Activated CD4-positive, CD25-positive, alpha-beta regulatory T cell treated with anti-CD3 and anti-CD28 coated beads, Interleukin-2, amount 50 U/mL, for 72 hours (primary cell): ENCODE results near the gene CCDC15.

ENCODE experiments used
- DNase-seq: peaks from one replicate; pipeline ENCODE4 v3.0.0; 2021

The CCDC15 gene

DNA sequence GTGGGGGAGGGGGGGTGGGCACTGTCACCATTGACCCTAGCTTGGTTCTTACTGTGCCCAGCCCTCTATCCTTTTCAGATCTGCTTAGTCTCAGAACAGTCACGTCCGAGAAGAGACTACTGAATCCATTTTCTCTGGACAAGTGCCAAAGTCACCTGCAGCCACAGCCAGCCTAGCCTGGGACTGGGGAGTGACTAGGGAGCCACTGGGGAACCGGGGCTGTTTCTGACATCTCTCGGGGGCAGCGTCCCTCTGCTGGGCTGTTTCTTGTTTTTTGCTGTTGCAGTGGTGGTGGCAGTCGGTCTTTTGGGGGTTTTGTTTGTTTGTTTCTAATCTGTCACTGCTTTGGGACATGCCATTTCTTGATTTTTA, 117.8 kb downstream of the CCDC15 start:
- DNase-seq = no peak

DNA sequence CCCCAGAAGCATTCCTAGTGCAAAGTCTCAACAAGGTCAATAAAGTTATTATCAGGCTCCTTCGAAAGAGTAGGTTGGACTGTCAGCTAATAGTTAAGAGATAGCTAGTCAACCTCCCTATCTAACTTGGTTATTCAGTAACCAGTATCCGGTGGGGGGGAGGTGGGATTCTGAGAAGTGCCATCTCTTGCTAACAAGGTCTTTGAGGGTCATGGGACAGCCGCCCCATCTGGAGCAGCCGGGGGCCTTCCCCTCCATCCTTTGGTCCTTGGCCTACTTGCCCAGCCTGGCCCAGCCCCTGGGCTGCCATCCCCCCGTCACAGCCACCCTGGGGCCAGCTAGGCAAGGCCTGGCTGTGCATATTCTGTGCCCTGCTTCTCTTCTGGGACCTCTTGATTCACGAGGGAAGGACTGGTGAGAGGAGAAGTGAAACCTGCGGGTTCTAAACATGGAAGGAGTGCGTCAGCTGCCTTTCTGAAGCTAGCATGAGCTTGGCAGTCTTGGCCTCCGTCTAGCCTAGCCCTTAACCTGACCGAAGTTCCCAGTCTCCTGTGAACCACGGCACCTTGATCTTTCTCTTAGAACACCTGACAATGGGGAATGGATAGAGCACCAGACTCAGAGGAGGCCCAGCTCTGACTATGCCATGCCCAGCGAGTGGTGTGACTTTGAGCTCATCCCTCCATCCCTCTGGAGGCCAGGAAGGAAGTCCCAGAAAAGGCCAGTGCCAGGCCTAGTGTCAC, 118.4 kb downstream of the CCDC15 start:
- no peak for DNase-seq

DNA sequence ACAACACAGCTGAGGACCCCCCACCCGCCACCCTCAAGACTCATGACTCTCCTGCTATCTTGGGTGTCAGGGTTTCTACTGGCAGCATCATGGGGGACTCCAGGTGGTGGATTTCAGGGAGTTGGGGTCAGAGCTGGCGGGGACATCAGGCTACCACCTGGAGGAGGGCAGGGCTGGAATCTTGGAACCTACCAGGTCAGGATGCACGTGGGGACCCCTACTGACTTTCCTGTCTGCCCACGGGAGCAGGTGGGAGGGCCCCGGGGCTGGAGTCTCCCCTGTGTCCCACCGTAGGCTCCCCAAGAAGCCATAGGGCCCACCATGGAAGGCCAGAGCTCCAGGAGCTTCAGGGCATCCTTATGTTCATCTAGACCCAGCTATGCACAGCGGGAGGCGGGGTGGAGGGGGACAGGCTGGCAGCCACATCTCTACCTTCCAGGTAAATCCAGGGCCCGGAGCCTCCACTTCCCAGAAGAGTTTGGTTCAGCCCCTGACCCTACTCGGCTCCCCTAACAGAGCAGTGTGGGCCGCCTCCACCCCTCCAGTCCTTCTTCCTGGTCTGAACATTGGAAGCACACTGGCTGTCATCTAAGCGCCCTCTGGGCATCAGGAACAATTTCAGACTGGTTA, 119.1 kb downstream of the CCDC15 start:
- DNase-seq = no peak

DNA sequence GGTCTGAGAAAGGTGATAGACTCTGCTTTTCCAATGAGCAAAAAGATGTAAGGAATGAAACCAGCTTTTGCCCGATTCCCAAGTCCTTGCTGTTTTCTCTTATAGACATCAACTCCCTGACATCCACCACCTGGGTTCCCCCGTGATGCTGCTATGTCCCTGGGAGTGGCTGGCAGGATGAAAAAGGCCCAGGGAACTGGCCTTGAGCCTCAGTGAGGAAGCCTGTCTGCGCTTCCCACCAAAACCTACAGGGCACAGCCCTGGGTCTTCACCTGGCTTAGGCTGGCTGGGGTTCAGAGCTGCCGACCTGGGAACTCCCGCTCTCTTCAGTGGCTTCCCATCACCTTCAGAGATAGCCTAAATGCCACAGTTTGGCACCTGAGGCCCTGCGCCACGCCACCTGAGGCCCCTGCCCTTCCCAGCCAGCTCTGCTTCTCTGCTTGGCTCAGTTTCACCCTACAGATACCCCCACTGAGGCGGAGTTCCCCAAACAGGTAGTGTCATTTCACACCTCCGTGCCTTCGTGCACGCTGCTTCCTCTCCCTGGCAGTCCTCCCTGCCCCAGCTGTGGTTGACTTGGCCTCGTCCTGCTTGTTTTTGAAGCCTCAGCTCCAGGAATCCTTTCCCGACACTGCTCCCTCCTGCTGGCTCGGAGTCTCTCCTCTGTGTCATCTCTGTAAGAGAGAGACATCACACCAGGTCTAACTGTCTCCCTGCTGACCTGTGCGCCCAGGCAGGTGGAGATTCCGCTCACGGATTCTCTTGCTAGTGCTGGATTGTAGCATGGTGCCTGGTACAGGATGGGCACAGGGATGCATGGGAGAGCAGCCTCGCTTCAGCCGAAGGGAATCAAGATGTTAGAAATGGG, 119.8 kb downstream of the CCDC15 start:
- DNase-seq = no peak

DNA sequence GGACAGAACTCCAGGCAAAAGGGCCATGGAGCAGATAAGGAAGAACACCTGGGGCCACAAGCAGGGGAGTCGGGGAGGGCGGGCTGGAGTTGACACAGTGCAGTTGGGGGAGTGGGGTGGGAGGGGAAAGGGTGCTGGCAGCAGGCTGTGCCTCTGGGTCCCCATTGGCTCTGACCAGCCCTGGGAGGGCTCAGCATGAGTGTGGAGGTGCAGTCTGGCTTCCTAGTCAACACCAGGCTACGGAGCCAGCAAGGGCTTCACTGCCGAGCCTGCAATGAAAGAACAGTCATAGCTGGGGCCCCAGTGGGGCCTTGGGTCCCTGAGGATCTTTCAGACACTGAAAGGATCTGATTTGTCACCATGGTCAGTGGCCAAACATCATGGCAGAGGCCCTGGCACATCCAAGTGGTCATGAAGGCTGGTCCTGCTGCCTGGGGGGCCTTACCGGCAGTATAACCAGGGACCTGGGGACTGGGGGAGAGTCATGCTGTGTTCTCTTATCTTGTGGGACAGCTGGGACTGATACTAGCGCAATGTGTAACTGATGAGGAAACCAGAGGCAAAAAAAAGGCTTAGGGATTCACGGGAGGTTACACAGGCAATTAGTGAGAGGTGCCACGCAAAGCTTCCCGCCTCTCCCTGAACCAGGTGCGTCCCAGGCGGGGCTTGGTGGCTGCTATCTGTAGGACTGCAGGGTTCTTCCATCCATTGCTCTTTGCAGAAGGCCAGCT, 120.7 kb downstream of the CCDC15 start:
- no peak for DNase-seq

DNA sequence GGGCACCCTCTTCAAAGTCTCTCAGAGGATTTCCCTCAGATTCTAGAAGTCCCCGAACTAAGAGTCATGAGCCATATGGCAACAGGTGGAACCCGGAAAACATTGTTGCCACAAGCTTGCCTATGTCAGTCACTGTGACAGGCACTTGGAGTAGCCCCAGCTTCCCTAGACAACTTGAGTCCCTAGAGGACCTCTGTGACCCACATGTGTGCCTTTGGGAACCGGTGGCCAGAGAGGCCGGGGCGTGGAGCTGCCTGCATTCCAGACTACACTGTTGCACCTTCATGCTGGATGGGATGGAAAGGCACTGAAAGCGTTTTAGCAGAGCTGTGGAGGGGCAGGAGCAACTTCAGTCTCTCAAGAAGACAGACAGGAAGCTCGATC, 121.2 kb downstream of the CCDC15 start:
- no peak for DNase-seq

DNA sequence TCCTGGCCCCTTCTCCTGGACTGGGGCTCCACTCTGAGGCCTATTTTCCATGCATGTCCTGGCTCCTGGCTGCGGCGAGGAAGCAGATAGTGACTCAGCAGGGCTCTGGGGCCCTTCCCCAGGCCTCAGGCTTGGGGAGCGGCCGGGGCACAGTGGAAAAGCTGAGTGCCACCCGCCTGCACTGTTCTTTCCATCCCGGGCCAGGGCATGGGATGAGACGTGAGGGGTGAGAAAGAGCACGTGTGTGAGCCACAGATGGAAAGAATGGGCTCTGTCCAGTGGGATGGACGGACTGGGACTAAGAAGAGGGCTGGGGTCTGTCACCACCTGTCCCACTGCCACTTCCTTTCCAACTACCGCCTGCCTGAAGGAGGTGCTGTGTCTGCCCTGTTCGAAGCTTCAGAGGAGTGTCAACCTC, 121.9 kb downstream of the CCDC15 start:
- no peak for DNase-seq

DNA sequence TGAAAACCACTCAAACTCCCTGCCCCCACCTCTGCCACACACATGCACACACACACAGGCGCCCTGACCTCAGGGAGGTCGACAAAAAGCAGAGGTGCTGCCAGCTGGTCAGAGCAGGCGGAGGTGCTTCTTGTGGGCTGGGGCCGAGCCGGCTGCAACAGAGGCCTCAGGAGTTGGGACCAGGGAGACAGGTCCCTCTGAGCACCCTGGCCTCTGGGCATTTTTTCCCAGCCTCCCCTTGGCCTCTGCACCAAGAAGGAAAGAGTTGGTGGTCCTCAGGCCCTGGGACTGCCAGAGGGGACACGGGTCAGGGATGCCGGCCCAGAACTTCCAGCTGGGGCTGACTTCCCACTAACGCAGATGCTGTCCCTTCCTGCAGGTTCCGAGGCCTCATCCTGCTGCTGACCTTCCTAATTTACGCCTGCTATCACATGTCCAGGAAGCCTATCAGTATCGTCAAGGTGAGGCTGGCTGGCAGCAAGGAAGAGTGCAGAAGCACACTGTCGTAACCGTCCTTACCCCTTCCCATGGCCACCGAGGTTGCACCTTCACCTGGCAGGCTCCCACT, 122.5 kb downstream of the CCDC15 start:
- DNase-seq = no peak

DNA sequence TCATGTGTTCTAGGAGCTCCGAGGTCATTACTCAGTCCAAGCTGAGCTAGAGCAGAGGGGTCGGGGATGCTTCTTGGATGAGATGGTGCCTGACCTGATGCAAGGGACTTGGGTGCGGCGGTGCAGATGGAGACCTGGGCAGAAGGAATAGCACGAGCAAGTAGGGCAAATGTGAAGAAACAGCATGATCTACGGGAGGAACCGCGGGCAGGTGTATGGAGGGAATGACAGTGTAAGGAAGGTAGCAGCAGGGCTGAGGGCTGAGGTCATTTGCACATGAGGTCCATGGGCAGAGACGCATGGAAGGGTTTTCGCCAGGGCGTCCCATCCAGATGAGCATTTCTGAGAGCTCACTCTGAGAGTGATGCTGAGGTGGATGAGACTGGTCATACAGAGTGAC, 124.0 kb downstream of the CCDC15 start:
- DNase-seq = no peak

DNA sequence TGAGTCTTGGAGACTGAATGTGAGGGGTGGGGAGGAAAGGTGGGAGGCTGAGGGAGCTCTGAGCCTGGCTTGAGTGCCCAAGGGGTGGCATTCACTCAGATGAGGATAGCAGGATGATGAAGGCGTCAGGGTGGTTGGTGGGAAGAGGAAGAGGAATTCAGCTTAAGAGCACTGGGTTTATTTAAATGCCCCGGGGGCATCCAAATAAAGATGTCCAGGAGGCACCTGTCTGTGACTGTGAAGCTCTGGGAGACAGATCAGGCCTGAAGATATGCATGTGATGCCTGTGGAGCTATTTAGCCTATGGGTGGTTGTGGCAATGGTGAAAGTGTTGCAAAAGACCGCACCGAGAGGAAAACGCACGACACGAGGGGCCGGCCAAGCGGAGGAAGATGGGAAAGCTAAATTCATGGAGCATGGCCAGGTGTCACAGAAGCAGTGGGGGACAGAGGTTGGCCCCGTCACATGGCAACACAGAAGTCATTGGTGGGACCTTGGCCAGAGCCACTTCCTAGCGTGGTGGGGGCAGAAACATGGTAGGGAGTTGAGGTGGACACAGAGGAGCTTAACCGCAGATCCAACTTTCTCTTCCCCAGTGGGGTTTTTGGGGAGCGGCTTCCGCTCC, 124.6 kb downstream of the CCDC15 start:
- DNase-seq = no peak

DNA sequence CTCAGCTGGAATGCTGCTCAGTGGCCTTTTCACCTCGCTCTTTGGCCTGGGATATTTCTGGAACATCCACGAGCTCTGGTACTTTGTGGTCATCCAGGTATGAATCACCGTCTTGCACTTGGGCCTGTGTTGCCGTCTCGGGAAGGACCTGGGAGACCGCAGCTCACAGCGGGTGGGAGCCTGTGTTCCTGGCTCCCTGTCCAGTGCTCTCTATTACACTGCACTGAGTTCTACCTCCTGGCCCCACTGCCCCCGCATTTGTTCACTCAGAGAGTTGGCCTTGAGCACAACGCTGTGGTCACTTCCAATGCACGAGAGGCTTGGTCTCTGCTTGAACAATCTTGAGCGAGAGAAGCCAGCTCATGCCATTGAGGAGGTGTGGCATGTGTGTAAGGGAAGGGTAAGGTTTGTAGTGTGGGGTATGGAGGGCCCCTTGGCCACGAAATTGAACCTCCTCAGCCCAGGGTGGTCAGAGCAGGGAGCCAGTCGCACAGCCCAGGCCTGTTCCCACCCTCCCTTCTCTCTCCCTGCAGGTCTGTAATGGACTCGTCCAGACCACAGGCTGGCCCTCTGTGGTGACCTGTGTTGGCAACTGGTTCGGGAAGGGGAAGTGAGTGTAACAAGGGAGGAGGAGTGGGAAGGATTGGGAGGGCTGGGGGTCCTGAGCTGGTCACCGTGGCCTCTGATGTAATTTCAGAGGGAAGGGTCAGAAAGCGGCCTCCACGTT, 125.3 kb downstream of the CCDC15 start:
- DNase-seq = no peak

DNA sequence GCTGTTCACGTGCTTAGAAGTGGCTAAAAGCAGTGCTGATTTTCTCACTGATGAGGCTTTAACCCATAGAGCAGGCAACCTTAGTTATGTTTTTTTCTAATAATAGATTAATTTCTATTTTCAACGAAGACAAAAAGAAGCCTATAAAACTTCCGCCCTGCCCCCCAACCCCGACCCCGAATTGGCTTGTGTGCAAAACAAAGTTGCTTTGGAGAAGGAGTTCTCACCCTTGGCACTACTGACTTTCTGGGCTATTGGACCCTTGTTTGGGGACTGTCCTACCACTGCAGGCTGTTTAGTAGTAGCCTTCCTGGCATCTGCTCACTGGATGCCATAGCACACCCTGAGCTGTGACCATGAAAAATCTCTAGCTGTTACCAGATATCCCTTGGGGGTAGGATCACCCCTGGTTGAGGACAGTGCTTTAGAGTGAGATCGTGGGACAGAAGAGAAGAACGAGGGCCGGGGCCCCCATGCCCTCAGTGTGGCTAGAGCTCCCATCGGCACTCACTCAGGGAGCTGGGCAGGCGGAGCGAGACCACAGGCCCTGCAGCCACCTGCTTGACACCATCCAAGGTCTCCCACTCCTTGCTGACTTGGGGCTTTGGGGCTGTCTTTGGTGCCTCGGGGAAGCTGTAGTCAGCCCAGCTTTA, 126.0 kb downstream of the CCDC15 start:
- no peak for DNase-seq

DNA sequence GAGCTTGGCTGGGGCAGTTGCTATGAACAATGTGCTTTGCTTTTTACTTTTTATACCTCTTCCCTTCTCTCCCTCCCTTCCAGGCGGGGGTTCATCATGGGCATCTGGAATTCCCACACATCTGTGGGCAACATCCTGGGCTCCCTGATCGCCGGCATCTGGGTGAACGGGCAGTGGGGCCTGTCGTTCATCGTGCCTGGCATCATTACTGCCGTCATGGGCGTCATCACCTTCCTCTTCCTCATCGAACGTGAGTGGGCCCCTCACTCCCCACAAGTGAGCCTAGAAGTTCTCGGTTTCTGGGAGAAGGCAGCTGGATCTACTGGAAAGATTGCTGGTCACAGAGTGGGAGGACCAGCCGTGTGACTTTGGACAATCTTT, 126.5 kb downstream of the CCDC15 start:
- no peak for DNase-seq

DNA sequence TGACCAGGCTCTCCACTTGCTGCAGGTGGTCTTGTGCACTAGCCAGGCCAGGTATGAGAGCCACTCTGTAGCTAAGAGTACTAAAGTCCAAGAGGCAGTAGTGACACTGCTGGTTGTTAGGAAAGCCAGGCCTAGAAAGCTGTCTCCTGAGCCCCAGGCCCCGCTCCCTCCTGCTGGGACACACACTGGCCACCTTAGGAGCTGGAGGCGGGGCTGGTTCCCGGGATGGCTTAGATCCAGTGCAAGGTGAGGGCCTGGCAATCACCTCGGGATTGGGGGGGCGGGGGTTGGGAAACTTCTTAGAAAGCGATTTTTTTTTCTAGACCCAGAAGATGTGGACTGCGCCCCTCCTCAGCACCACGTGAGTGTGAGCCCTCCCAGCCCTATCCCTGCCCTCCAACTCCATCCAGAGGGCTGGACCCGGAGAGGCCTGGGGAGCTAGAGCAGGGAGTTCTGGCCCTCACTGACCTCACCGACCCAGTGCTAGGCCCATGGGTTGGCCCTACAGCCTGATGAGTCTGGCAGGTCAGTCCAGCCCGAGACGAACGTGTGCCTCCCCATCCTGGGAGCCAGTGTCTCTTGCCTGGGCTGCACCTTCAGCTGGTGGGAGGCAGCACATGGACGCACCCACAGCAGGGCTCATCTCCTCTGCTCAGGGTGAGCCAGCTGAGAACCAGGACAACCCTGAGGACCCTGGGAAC, 127.2 kb downstream of the CCDC15 start:
- DNase-seq = no peak

DNA sequence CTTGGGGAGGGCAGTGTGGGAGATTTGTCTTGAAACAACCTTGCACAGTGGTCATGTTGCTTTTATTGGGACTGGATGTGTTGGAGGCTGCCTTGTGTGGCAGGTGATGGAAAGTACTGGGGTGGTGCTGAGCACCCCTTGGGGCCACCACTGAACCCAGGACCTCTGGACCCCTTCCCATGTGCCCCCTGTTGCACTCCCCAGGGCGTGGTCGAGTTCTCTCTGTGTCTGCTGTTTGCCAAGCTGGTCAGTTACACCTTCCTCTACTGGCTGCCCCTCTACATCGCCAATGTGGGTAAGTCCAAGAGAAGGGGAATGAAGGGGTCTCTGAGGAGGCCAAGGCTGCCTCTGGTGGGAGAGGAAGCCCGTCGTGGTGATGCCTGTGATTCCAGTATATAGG, 128.0 kb downstream of the CCDC15 start:
- DNase-seq = no peak

DNA sequence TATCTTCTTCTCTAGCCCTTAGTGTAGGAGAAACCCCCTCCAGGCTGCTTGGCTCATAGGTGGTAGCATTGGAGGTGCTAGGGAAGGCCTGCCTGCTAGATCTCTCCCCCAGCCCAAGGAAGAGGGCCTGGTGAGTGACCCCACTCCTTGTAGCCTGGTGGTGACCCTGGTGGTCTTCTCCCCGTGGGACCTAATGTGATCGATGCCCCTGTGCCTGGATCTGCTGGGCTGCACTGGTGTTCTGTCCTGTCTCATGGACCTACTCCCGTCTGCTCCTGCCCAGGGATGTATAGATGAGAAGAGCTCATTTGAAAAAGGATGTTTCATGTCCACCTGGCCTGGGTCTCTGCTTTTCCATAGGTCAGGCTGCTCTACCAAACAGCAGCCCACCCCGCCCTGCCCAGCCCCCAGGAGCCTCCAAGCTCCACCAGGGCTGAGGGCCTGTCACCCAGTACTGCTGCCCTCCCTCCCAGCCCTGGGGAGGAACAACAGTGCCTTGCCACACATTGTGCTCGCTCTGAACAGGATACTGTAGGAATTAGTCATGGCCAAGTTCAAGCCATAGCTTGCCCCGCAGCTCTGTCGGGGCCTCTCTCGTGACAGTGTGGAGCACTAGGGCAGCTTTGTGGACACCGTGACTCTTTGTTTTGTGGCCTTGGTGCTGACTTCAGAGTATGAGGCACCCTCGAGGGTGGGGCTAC, 128.8 kb downstream of the CCDC15 start:
- DNase-seq = no peak

DNA sequence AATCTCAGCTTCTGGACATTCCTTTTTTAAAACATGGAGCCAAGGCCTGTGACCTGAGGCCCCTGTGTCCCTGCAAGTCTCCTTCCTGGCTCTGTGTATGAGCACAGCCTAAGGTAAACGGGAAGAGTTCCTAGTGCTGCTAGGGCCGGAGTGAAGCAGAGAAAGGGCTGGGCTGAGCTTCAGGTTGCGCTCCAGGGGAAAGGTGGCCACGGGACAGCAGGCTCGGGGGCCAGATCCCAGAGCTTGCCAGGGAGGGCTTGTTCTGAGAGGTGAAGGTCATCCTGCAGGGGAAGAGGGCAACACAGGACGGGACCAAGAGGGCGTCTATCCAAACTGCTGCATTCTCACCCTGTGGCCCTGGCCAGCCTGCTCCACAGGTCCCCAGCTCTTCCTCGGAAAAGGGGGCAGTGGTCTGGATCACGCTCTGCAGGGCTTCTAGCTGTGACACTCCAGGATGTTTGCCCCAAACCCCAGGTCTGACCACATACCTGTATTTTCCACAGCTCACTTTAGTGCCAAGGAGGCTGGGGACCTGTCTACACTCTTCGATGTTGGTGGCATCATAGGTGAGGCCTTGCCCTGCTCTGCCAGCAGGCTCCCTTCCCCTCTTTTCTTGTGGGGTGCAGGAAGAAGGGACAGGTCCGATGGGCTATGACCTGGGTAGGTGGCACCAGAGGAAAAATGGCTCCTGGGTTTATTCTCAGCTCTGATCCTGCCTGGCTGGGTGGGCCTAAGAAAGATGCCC, 129.5 kb downstream of the CCDC15 start:
- no peak for DNase-seq

DNA sequence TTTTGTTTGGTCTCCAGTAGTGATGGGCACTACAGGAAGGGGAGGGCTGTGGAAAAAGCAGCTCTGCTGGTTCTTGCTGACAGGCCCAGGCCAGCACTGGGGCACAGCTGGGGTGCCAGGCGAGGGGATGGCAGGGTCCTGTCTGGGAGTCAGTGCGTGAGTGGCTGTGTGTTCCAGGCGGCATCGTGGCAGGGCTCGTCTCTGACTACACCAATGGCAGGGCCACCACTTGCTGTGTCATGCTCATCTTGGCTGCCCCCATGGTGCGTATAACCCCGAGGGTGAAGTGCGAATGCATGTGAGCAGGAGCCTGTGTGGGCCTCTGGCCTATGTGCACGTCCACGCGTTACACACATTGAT, 130.0 kb downstream of the CCDC15 start:
- DNase-seq = no peak

DNA sequence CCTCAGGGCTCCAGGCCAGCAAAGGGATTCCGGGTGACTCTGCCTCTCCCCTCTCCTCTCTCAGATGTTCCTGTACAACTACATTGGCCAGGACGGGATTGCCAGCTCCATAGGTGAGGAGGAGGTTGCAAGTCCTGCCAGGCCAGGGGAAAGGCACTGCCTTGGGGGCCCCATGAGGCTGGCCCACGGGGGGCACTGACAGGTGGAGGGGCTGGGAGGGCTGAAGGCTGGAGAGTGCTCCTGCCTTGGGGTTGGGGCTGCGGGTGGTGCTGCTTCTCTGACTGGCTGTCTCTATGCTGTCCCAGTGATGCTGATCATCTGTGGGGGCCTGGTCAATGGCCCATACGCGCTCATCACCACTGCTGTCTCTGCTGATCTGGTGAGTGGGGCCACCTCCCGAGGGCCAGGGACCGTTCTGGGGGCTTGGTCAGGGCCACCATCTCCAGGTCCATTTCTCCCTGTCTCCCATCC, 130.8 kb downstream of the CCDC15 start:
- no peak for DNase-seq
